ENCODE measurements around the gene HOXD3. TPM values are rescaled to one million over a fixed set of nuclear protein-coding genes. Genes with fewer than 3 reads are reported as not detected.

HOXD3 gene
- total and polyA plus RNA-seq, 9 of the 15 experiments (the other 6 are each of a cell fraction or from before 2014, with no cell fraction given), result not detected

- Histone ChIP-seq H3K4me1 (replicated peaks in 1 of 2; ENCODE audit: control insufficient read depth in 2 of 2, insufficient read depth in 2 of 2, low read length in 2 of 2) (peaks cover 0 to 14% of the 10 kb centered on the region in 2 experiments; a peak in 1 of 5 replicates), H3K27me3 (ENCODE audit: control insufficient read depth in 2 of 2, insufficient read depth in 2 of 2, low read length in 2 of 2) (peaks cover 47 to 52% of the 10 kb centered on the region in 2 experiments), H3K9ac (ENCODE audit: insufficient read depth in 1 of 2, low read depth in 2 of 2, low read length in 2 of 2) (no peak overlapping the region), H3K4me2 (ENCODE audit: insufficient read depth, low read length) (no peak overlapping the region; the same call in 1 of the 2 replicates), H2AFZ (ENCODE audit: low read depth, low read length) (no peak overlapping the region), H3K9me3 (replicated peaks; ENCODE audit: control insufficient read depth, insufficient read depth, low read depth, low read length) (no peaks in the 10 kb centered on the region), H4K20me1 (replicated peaks; ENCODE audit: control insufficient read depth, insufficient read depth, low read length) (no peaks in the 10 kb centered on the region), H3K79me2 (ENCODE audit: control insufficient read depth, insufficient read depth, low read length) (no peaks in the 10 kb centered on the region), H3K36me3 (ENCODE audit: control insufficient read depth, insufficient read depth, low read length) (no peaks in the 10 kb centered on the region), H3K4me3 (no peak overlapping the region), H3K9me1 (ENCODE audit: control insufficient read depth, insufficient read depth, low read length) (no peaks in the 10 kb centered on the region), H3K27ac (ENCODE audit: extremely low read depth, low read depth, low read length) (no peak overlapping the region)
- peak; percentile 90 for FAIRE-seq
- WGBS (ENCODE audit: insufficient coverage, low coverage, missing lambda C conversion rate), result under 1% methylated on average over 16 of the region's 16 CpGs
- in situ Hi-C loops (cut with MboI), result no loop called here
- POLR2A ChIA-PET, result interaction anchor here (0.5 to 0.7 kb wide), 2 partner anchors 74 to 1299 kb away, joined by 3 to 4 read pairs; no protein-coding TSS in a partner anchor
- peak; percentile 91 for ATAC-seq
- intact Hi-C loops (cut with micrococcal nuclease), result no loop called here
- no TSS peak for BruUV-seq (replicated peaks)
- DNase-seq (ENCODE audit: extremely low read depth in 1 of 4, low spot score in 3 of 4), result peak; percentile 70 to 74 (median 72)
- CTCF ChIA-PET (ENCODE audit: low intra/inter-chr PET ratio), result interaction anchor here (0.8 kb wide), 1 partner anchor 527 kb away, joined by 3 read pairs; no protein-coding TSS in a partner anchor
- TF ChIP-seq, protein P1, sequence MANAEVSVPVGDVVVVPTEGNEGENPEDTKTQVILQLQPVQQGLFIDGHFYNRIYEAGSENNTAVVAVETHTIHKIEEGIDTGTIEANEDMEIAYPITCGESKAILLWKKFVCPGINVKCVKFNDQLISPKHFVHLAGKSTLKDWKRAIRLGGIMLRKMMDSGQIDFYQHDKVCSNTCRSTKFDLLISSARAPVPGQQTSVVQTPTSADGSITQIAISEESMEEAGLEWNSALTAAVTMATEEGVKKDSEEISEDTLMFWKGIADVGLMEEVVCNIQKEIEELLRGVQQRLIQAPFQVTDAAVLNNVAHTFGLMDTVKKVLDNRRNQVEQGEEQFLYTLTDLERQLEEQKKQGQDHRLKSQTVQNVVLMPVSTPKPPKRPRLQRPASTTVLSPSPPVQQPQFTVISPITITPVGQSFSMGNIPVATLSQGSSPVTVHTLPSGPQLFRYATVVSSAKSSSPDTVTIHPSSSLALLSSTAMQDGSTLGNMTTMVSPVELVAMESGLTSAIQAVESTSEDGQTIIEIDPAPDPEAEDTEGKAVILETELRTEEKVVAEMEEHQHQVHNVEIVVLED (CRISPR knock-in tag; IDR thresholded peaks at IDR 0.05), result no peak
- TF ChIP-seq ZFP36 (IDR thresholded peaks at IDR 0.05; ENCODE audit: low read depth, low read length, partially characterized antibody) (peak; percentile 34), XRCC5 (IDR thresholded peaks at IDR 0.05; ENCODE audit: low read depth, low read length) (0 out of 2 replicates have a peak, but pooled peaks have one; percentile 42), RNF2 (IDR thresholded peaks at IDR 0.05) (0 out of 2 replicates have a peak, but pooled peaks have one; percentile 63), BMI1 (IDR thresholded peaks at IDR 0.05; ENCODE audit: low read length) (peak; percentile 38; the same call in 1 of the 2 replicates), CXXC5 (CRISPR knock-in tag; IDR thresholded peaks at IDR 0.05) (peak; percentile 30; the same call in 1 of the 2 replicates), FUS (optimal IDR thresholded peaks at IDR 0.05; ENCODE audit: low read depth, low read length) (no peak), SMAD2 (IDR thresholded peaks at IDR 0.05; ENCODE audit: low read depth, low read length) (no peak), USF2 (CRISPR knock-in tag; IDR thresholded peaks at IDR 0.05) (no peak), RBM14 (IDR thresholded peaks at IDR 0.05; ENCODE audit: borderline replicate concordance, insufficient read depth, low read depth, low read length) (no peak), NFATC3 (IDR thresholded peaks at IDR 0.05) (no peak), PURB (CRISPR knock-in tag; IDR thresholded peaks at IDR 0.05; ENCODE audit: low read depth) (no peak), YY1 (IDR thresholded peaks at IDR 0.05; ENCODE audit: borderline replicate concordance in 1 of 3, control insufficient read depth in 1 of 3, extremely low read depth in 1 of 3, insufficient read depth in 3 of 3, insufficient read length in 1 of 3, insufficient replicate concordance in 2 of 3, low read depth in 1 of 3, low read length in 2 of 3) (peak in 1 of 3 experiments; percentile 10), LARP7 (IDR thresholded peaks at IDR 0.05) (no peak), TEAD1 (CRISPR knock-in tag; IDR thresholded peaks at IDR 0.05) (0 out of 4 replicates have a peak, but pooled peaks of 1 of the 2 experiments have one; percentile 11)
- TF ChIP-seq, protein P2, sequence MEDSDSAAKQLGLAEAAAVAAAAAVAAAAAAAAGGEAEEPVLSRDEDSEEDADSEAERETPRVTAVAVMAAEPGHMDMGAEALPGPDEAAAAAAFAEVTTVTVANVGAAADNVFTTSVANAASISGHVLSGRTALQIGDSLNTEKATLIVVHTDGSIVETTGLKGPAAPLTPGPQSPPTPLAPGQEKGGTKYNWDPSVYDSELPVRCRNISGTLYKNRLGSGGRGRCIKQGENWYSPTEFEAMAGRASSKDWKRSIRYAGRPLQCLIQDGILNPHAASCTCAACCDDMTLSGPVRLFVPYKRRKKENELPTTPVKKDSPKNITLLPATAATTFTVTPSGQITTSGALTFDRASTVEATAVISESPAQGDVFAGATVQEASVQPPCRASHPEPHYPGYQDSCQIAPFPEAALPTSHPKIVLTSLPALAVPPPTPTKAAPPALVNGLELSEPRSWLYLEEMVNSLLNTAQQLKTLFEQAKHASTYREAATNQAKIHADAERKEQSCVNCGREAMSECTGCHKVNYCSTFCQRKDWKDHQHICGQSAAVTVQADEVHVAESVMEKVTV (CRISPR knock-in tag; IDR thresholded peaks at IDR 0.05), result 0 out of 2 replicates have a peak, but pooled peaks have one; percentile 12
These were observed 45.8 kb upstream of the HOXD3 start for GRCh38 chr2:176111309-176111663.

Measured in K562 (cell line).